ENCODE data around the gene ZNF12.

DNA sequence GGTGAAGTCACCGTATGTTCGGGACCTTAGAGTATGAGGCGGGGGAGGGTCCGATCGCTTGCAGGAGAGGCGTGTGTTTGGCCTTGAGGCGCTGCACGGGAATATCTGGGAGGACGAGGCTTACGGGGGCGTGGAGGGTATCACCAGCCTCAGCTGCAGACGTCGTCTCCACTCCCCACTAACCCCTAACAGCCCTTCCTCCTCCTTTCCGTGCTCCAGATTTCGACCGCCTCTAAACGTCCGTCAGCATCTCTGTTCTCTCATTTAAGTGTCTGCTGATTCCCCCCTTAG, 23.5 kb upstream of the ZNF12 start:
- TF ChIP-seq, protein P1, sequence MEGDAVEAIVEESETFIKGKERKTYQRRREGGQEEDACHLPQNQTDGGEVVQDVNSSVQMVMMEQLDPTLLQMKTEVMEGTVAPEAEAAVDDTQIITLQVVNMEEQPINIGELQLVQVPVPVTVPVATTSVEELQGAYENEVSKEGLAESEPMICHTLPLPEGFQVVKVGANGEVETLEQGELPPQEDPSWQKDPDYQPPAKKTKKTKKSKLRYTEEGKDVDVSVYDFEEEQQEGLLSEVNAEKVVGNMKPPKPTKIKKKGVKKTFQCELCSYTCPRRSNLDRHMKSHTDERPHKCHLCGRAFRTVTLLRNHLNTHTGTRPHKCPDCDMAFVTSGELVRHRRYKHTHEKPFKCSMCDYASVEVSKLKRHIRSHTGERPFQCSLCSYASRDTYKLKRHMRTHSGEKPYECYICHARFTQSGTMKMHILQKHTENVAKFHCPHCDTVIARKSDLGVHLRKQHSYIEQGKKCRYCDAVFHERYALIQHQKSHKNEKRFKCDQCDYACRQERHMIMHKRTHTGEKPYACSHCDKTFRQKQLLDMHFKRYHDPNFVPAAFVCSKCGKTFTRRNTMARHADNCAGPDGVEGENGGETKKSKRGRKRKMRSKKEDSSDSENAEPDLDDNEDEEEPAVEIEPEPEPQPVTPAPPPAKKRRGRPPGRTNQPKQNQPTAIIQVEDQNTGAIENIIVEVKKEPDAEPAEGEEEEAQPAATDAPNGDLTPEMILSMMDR (conservative IDR thresholded peaks at IDR 0.05; ENCODE audit: low read depth, low read length): no peak
- TF ChIP-seq EZH2 (IDR thresholded peaks at IDR 0.05; ENCODE audit: borderline replicate concordance, low read depth, low read length, poor library complexity, severe bottlenecking): no peak

Data from A673 (cell line).